Activated effector memory CD4-positive, alpha-beta T cell treated with anti-CD3 and anti-CD28 coated beads, Interleukin-2, amount 50 U/mL, for 16 hours (primary cell): Measurements from ENCODE around the gene OR2AJ1.

Experiments
- DNase-seq: peaks from one replicate; pipeline ENCODE4 v3.0.0-alpha.2; 2020

OR2AJ1 gene, protein sequence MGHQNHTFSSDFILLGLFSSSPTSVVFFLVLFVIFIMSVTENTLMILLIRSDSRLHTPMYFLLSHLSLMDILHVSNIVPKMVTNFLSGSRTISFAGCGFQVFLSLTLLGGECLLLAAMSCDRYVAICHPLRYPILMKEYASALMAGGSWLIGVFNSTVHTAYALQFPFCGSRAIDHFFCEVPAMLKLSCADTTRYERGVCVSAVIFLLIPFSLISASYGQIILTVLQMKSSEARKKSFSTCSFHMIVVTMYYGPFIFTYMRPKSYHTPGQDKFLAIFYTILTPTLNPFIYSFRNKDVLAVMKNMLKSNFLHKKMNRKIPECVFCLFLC

DNA sequence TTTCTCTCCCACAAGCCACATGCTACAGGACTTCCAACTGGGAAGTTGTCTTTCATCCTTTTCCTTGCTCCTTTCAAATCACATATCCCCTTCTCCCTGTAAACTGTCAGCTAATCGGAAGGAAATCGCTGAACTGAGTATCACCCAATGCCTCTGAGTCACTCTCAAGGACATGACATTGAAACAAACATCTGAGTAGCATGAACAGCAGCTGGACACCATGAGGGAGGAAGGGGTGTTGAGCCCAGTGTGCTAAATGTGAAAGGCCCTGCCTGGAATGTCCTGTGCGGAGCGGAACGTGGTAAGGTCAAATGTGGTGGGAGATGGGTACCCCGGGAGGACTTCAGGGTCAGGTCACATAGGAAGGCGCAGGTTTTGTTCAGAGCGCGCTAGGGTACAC lies at the start of gene OR2AJ1:
TSS of gene OR2AJ1 (plus strand) at position 22 of the 400 bp plus-strand sequence. CDS start 8,880 bp downstream, outside the sequence.
- no peak for DNase-seq

GRCh38 chr1:247883346-247883745 lies 41.3 kb upstream of the OR2AJ1 start:
- DNase-seq, result no peak

GRCh38 chr1:247884797-247885413 lies 39.8 kb upstream of the OR2AJ1 start:
- DNase-seq, result no peak

DNA sequence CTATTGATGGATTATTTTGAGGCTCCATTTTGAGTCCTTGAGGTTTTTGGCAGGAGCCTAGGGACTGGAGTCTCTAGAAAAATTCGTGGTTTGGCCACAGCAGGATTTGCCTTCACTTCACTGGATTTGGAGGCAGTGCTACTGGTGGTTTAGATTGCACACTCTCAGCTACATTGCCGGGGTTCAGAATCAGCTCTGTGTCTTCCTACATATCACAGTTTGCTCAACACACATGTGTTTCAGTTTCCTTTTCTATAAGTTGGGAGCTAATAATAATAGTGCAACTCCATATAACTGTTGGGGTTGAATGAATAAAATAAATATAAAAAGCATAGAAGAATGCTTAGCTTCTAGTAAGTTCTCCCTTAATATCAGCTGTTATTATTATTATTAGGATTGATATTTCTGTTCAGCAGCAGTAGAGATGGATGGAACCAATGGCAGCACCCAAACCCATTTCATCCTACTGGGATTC lies 29.5 kb upstream of the OR2AJ1 start, which contains the start of gene OR2W3:
TSS of gene OR2W3 (plus strand) at position 425 of the 475 bp plus-strand sequence. CDS start at position 425, 0 bp downstream.
- DNase-seq, result no peak

GRCh38 chr1:247895976-247896375 lies 28.7 kb upstream of the OR2AJ1 start:
- no peak for DNase-seq

DNA sequence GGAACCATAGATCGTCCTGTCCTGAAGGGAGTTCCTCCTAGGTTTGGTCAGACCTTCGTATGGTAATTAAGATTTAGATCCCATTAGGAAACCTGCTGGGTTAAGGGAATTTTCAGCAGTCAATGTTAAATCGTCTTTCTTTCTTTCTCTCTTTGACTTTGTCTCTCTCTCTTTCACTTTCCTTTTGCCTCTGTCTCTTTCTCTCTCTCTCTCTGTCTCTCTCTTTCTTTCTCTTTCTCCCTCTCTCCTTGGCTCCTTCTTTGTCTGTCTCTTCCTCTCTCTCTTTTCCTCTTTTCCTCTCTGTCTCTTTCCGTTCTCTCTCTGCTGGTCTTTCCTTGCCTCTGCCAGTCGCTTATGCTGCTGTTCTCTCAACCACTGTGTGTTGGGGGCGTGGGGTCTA lies 20.6 kb upstream of the OR2AJ1 start:
- no peak for DNase-seq

DNA sequence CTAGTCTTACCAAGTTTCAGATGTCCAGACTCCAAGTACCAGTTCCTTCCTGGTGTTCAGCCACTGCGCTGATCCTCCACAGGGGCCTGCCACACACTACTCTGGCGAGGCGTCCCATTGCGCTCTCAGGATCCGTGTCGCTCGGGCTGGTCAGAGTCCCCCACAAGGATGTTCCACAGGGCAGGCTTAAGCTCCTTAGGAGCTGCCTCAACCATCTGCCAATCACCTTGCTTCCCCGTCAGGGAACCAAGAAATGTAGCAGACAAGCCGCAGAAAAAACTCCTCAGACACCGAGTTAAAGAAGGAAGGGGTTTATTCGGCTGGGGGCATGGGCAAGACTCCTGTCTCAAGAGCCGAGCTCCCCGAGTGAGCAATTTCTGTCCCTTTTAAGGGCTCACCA lies 19.5 kb upstream of the OR2AJ1 start:
- no peak for DNase-seq

DNA sequence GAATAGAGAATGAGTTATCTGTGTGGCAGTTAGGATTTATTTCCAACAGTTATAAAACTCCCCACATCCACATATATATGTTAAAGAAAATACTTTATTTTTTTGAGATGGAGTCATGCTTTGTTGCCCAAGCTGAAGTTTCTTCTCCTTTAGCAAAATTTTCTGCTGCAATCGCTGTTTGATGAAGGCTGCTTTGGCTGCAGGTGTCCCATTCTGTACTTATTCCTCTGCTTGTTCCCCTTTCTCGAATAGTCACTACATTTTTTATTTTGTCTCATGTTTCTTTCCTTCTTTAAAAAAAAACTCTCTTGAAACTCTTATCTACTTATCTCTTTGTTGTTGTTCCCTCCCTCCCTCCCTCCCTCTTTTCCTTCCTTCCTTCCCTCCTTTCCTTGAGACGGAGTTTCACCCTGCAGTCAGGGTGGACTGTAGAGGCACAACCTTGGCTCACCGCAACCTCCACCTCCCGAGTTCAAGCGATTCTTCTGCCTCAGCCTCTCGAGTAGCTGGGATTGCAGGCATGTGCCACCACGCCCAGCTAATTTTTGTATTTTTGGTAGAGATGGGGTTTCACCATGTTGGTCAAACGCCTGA lies 18.7 kb upstream of the OR2AJ1 start:
- no peak for DNase-seq

DNA sequence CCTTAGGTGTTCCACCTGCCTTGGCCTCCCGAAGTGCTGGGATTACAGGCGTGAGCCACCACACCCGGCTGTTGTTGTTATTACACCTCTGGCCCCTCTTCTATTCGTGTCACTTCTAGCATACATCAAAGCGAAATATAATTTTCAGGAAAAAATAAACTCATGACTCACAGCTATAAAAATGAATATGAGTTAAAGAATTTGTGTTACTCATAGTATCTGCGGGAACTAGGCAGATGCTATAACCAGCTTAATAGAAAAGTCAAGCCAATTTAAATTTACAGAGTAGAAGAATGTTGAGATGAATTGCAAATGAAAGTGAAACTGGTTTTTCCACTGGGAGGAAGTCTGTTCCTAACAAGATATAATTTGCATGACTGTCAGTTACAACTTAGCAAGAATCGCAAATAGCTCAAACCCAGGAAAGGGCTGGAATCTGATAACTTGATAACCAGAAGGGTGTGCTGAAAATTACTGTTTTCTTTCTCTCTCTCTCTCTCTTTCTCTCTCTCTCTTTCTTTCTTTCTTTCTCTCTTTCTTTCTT lies 18.1 kb upstream of the OR2AJ1 start:
- DNase-seq, result no peak

- DNase-seq, result no peak
These were observed 15.9 kb upstream of the OR2AJ1 start for GRCh38 chr1:247908766-247909165.

DNA sequence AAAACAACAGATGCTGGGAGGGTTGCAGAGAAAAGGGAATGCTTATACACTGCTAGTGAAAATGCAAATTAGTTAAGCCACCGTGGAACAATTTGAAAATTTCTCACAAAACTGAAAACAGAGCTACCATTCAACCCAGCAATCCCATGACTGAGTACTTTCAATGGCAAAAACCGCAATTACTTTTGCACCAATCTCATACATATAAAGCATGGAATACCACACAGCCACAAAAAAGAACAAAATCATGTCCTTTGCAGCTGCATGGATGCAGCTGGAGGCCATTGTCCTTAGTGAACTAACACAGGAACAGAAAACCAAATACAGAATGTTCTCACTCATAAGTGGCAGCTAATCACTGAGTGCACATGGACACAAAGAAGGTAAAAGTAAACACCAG lies 10.9 kb upstream of the OR2AJ1 start:
- DNase-seq, result no peak

GRCh38 chr1:247914941-247915662 lies 9.6 kb upstream of the OR2AJ1 start:
- DNase-seq, result no peak

GRCh38 chr1:247919952-247920351 lies 4.7 kb upstream of the OR2AJ1 start, which contains the start of gene OR2T8:
Gene OR2T8 (plus strand): TSS chr1:247920252. CDS start chr1:247921018, 766 bp downstream.
- DNase-seq, result no peak

- DNase-seq, result no peak
These were observed 748 bp upstream of the OR2AJ1 start for GRCh38 chr1:247923941-247924340.

GRCh38 chr1:247933989-247934388 lies 9.3 kb downstream of the OR2AJ1 start:
- DNase-seq, result no peak

DNA sequence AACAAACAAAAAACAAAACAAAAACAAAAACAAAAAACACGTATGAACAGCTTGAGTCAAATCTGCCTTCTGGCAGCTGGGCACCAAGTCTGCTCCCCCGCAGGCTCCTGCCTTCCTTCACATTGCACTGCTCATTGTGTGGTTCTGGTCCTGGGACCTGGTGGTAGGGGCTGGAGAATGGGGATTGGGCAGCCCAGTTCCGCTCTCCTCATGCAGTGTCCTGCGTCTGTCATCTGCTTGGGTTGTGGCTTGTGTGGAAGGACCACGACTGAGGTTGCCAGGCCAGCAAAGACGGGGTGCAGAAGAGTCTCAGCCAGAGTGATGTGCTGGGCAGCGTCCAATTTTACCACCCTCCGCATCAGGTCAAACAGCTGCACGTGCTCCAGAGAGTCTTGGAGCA lies 11.1 kb downstream of the OR2AJ1 start:
- no peak for DNase-seq

- no peak for DNase-seq
These were observed 11.7 kb downstream of the OR2AJ1 start for GRCh38 chr1:247936415-247936814.

DNA sequence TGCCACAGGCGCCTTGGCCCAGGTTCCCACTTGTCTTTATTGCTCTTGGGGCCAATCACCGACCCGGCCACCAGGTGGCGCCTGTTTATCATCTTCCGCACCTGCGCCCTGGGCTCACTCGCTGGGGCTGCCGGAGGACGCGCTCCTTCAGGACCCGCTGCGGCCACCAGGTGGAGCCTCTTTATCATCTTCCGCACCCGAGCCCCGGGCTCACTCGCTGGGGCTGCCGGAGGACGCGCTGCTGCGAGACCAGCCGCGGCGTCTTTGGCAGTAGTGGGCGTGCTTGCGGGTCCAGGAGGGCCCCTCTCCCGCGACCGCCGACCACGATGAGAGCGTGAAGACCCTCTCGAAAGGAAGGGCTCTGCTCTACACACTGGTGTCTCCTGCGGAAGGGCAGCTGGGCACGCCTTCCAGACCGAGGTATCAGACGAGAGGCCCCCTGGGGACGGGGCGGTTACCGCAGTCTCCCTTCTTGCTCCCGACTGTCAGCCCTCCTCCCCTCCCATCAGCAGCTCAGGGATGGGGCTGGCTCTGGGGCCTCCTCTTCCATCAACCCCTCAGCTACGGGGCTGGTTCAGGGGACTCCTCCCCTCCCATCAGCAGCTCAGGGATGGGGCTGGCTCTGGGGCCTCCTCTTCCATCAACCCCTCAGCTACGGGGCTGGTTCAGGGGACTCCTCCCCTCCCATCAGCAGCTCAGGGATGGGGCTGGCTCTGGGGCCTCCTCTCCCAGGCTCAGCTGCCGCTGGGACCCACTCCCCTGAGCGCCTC lies 12.5 kb downstream of the OR2AJ1 start:
- peak; percentile 94 for DNase-seq

DNA sequence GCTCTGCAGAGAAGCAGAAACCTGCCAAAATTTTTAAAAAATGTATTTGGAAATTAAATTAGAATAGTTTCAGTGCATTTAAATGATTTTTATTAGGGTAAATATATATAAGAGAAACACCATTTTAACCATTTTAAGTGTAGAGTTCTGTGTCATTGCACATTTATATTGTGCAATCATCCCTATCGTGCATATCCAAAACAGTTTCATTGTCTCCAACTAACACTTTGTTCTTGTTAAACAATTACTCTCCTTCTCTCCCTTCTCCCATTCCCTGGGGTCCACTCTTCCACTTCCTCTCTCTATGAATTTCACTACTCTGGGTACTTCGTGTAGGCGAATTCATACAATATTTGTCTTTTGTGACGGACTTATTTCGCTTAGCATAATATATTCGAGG lies 17.9 kb downstream of the OR2AJ1 start:
- no peak for DNase-seq

- DNase-seq, result no peak
These were observed 23.9 kb downstream of the OR2AJ1 start, which contains the start of gene OR2L8 for GRCh38 chr1:247948558-247948957. Gene OR2L8 (plus strand): TSS chr1:247948858. CDS start chr1:247948858, 0 bp downstream.

GRCh38 chr1:247953408-247953807 lies 28.7 kb downstream of the OR2AJ1 start:
- no peak for DNase-seq

- DNase-seq, result no peak
These were observed 37.1 kb downstream of the OR2AJ1 start for GRCh38 chr1:247961791-247962190.
